Forelimb muscle (tissue), 1 donor: ENCODE data around the gene SART1. TPM values are rescaled to one million over a fixed set of nuclear protein-coding genes. Genes with fewer than 3 reads are reported as not detected.
"Not testable (repeated sequence)": the region's sequence is repeated elsewhere in the genome, so short reads cannot be mapped to it uniquely, and the experiment has no call there.

Experiments
- DNase-seq: peaks from one replicate; pipeline ENCODE4 v3.0.0-alpha.2; 2013; ENCODE audit warnings: low read depth
- polyA plus RNA-seq: library from polyadenylated mRNA; unstranded; fragments of 120-200 nt; gene quantifications from one replicate; pipeline ENCODE4 v1.2.1, GENCODE V29; 2013; ENCODE audit not compliant: insufficient read length

SART1 gene
- polyA plus RNA-seq, 1 donor = 36.2 TPM

DNA sequence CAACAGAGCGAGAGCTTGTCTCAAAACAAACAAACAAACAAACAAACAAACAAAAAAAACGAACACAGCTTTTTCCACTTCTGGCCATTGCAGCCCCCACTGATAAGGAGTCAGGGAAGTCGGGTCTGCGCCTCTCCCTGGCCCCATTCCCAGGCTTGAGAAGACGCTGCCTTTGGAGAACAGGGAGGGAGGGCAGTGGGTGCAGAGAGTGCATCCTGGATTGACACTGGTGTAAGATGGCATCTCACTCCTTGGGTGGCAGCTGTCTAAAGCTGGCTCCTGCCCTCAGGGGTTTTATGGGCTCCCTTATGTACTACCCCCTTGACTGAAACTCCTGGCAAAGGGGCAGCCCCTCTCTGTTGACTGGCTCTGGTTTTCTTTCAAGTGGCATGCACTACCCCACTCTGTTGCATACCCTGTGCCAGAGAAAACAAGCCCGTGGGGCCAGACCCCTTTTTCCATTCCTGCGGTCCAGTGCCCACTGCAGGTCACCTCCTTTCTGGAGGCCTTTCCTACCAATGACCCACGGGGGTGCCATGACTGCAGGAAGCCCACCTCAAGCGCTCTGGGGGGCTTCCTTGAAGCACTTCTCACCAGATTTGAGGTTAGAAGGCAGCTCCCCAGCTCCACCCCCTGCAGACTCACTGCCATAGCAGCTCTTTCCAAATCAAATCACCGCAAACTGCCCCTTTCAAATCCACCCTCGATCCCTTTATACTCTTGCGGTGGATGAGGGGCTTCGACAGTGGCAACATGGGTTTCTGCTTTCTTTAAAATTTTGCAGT lies 29.6 kb upstream of the SART1 start:
- no peak for DNase-seq

DNA sequence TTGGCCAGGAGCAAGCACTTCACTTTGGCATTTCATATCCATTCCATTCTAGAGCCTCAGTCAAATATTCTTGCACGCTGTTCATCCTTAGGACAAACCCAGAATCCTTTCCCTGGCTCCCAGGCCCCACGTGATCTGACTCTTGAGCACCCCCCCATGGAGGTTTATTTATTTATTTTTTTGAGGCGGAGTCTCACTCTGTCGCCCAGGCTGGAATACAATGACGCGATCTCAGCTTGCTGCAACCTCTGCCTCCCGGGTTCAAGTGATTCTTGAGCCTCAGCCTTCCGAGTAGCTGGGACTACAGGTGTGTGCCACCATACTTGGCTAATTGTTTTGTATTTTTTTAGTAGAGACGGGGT lies 29.0 kb upstream of the SART1 start:
- DNase-seq = no peak

- DNase-seq = no peak
Observed at GRCh38 chr11:65934014-65934413, 27.5 kb upstream of the SART1 start.

DNA sequence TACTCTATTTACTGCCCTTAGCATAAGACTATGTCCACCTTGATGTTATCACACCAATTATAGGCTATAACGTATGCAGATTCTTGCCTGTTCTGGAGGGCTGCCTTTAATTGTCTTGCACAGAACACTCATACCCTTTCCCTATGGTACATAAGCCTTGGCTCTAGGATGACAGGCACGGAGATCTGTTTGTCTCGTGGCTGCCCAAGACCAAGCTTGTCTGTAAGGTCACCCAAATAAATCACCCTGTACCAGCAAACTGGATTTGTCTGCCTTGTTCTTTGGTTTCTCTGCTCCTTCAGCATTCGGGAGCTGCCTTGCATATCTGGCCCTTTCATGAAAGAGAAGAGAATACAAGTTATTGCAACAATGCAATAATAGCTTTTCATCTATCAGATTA lies 23.8 kb upstream of the SART1 start:
- DNase-seq = no peak

DNA sequence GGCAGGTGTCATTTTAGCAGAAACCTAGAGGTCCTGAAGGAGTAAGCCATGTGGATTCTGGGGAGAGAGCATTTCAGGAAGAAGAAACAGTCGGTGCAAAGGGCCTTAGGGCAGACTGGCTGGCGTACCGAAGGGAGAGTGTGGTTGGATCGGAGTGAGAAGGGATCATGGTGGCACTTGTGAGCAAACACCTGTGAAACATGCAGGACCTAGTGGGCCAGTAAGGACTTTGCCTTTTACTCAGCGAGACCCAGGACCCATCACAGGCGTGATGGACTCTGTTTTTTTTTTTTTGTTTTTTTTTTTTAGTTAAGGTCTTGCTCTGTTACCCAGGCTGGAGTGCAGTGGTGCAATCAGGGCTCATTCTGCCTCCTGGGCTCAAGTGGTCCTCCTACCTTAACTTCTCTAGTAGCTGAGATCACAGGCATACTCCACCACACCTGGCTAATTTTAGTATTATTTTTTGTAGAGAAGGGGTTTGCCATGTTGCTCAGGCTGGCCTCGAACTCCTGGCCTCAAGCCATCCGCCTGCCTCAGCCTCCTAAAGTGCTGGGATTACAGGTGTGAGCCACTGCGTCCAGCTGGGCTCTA lies 19.7 kb upstream of the SART1 start:
- no peak for DNase-seq

- DNase-seq = no peak
Observed at GRCh38 chr11:65942531-65942930, 19.0 kb upstream of the SART1 start.

DNA sequence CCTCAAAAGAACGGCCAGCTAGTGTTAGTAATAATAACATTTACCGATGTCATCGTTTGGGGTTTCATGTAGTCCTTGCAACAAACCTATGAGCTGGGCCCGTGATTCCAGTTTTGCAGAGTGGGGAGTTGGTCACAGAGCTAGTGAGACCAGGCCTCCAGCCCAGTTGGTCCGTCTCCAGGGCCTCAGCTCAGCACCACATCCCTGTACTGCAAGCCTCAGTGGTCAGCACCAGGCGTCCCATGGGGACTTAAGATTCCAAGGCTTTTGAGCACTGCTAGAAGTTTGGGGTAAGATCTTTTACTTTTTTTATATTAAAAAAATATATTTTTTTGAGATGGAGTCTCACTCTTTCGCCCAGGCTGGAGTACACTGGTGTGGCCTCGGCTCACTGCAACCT lies 17.3 kb upstream of the SART1 start:
- DNase-seq = no peak

- no peak for DNase-seq
Observed at GRCh38 chr11:65944767-65945166, 16.8 kb upstream of the SART1 start.

DNA sequence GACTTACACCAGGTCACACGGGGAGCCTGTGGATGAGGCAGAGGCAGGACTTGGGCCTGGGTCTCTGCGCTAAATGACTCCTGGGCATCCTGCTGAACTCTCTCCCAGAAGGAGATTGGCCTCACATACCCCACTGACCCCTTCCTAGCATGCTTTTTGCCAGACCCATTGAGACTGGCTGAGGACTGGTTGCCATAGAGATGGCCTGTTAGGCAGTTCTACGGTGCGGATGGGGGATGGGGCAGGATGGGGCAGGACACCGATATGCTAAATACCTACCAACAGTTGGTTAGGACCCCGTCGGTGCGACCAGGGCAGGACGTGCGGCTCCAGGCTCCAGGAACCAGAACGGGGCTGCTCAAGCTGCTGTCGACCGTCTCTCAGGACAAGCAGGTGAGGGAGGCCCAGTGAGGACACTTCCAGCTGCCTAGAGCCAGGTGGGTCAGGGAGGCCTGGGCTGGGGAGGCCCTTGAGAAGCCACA lies 16.1 kb upstream of the SART1 start, which contains the start of gene TSGA10IP:
TSS of gene TSGA10IP (plus strand) at position 51 of the 482 bp plus-strand sequence. CDS start at position 247, 196 bp downstream.
- DNase-seq = no peak

GRCh38 chr11:65945941-65946558 lies 15.5 kb upstream of the SART1 start:
- DNase-seq = no peak

- no peak for DNase-seq
Observed at GRCh38 chr11:65946655-65947054, 14.9 kb upstream of the SART1 start.

DNA sequence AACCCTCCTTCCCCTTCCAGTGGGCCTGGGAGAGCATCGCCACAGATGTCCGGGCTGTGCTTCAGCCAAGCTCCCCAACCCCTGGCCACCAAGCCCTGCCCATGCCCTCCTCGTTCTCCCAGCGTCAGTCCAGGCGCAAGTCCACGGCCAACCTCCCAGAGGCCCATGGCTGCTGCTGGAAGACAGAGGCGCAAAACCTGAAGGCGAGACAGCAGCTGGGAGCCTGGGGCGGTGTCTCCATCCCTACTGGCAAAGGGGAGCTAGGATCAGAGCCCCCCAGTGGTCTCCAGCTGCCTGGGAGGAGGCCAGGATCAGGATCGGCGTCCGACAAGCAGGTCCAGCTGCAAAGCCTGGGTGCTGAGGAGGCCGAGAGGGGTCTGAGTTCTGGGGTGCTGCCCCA lies 14.4 kb upstream of the SART1 start:
- DNase-seq = no peak

- DNase-seq = no peak
Observed at GRCh38 chr11:65947603-65948125, 13.9 kb upstream of the SART1 start.

DNA sequence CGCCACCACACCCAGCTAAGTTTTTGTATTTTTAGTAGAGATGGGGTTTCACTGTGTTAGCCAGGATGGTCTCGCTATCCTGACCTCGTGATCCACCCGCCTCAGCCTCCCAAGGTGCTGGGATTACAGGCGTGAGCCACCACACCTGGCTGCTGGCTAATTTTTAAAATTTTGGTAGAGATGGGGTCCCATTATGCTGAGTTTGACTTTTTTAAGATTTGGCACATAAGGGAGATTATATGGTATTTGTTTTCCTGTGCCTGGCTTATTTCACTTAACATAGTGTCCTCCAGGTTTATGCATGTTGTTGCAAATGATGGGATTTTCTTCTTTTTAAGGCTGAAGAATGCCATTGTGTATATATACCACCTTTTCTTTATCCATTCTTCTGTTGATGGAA lies 10.8 kb upstream of the SART1 start:
- not testable (repeated sequence) for DNase-seq

GRCh38 chr11:65951641-65952040 lies 9.9 kb upstream of the SART1 start:
- not testable (repeated sequence) for DNase-seq

DNA sequence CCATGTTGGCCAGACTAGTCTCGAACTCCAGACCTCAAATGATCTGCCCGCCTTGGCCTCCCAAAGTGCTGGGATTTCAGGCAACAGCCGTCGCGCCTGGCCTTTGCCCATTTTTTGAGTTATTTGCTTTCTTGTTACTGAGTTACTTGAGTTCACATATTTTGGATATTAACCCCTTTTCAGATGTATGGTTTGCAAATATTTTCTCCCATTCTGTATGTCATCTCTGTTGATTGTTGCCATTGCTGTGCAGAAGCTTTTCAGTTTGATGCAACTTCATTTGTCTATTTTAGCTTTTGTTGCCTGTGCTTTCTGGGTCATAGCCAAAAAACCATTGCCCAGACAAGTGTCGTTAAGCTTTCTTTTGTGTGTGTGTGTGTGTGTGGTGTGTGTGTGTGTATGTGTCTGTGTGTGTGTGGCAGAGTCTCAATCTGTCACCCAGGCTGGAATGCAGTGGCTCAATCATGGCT lies 9.4 kb upstream of the SART1 start:
- DNase-seq = no peak

DNA sequence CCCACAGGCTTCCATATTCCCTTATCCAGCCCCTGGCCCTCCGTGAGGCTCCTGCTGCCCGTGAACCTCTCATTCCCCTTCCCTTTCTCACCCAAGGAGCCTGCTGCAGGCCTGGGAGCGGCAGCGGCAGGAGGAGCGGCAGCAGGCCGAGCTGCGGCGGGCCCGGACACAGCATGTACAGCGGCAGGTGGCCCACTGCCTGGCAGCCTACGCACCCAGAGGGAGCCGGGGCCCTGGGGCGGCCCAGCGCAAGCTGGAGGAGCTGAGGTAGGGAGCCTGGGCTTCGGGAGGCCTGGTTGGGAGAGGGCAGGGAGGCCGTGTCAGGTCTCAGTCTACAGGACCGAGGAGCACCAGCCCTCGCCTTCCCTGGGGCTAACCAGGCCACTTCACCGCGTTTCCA lies 8.1 kb upstream of the SART1 start:
- no peak for DNase-seq

- DNase-seq = no peak
Observed at GRCh38 chr11:65954771-65955170, 6.8 kb upstream of the SART1 start.

DNA sequence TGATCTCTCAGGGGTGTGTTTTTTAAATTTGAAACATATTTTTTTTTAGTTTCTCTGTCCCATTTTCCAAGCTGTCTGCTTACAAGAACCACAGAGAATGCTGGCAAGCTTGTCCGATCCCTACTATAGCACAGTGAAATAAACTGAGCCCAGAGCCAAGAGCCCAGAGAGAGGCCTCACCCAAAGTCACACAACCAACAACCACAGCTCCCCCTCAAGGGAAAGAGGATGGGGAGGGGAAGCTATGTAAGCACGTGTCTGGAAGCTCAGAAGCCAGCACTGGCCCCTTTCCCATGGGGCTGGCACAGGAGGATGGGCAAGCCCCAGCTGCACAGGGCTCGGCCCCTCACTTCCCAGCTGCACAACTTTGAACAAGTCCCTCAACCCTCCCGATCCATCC lies 3.2 kb upstream of the SART1 start:
- no peak for DNase-seq

- no peak for DNase-seq
Observed at GRCh38 chr11:65958774-65959420, 2.6 kb upstream of the SART1 start.

DNA sequence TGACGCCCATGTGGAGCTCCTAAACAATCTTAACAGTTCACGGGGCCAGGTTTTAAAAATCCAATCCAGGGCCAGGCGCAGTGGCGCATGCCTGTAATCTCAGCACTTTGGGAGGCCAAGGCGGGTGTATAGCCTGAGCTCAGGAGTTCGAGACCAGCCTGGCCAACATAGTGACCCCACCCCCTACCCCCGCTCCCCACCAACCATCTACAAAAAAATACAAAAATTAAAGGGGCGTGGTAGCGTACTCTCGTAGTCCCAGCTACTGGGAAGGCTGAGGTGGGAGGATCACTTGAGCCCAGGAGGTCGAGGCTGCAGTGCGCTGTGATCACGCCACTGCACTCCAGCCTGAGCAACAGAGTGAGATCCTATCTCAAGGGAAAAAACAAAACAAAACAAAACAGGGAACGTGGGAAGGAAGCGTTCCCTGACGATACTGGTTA lies 689 bp upstream of the SART1 start:
- no peak for DNase-seq

DNA sequence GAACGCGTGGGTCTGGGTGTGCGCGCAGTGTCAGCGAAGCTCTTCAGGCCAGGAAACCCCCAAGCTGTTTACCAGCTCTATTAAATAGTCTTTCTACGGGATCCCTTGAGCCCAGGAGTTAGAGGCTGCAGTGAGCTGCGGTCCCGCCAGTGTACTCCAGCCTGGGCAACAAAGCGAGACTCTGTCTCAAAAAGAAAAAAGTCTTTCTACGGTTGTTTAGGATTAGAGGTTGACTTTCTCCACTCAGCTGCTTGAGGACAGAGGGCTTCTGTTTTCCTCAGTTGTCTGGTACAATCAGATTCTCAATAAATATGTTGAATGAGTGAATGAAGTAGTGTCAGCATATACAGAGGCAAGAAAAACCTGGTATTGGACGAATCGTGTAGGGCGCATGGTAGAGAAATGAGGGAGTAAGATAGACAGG lies 619 bp downstream of the SART1 start:
- no peak for DNase-seq
